GM18873 (cell line): ENCODE measurements around the gene PCDHGB1.
"Not testable (repeated sequence)": the region's sequence is repeated elsewhere in the genome, so short reads cannot be mapped to it uniquely, and the experiment has no call there.

Experiments
- ATAC-seq: cut with Tn5 transposase; IDR thresholded peaks from one replicate; pipeline ENCODE4 v1.9.1; 2021; ENCODE audit warnings: mild to moderate bottlenecking, moderate library complexity, moderate number of reproducible peaks; ENCODE audit not compliant: unreplicated experiment, low FRiP score

The PCDHGB1 gene

GRCh38 chr5:141349917-141350619 lies at the start of gene PCDHGB1:
Gene PCDHGB1, plus strand, starts transcription at chr5:141350099. Its CDS starts 162 bp downstream, at chr5:141350261.
- ATAC-seq = no peak

GRCh38 chr5:141303756-141304155 lies 46.1 kb upstream of the PCDHGB1 start, which contains the start of gene SLC25A2:
Gene SLC25A2, minus strand, starts transcription at chr5:141304049. Its CDS starts 184 bp downstream, at chr5:141303865.
- no peak for ATAC-seq

GRCh38 chr5:141306630-141307029 lies 43.3 kb upstream of the PCDHGB1 start:
- no peak for ATAC-seq

- no peak for ATAC-seq
These were observed 36.2 kb upstream of the PCDHGB1 start for GRCh38 chr5:141313711-141314110.

GRCh38 chr5:141316963-141317362 lies 32.9 kb upstream of the PCDHGB1 start:
- not testable (repeated sequence) for ATAC-seq

GRCh38 chr5:141319202-141319601 lies 30.7 kb upstream of the PCDHGB1 start:
- ATAC-seq = no peak

GRCh38 chr5:141319699-141320098 lies 30.2 kb upstream of the PCDHGB1 start:
- ATAC-seq = no peak

GRCh38 chr5:141320225-141321169 lies 29.4 kb upstream of the PCDHGB1 start, which contains the start of gene TAF7:
Gene TAF7, minus strand, starts transcription at chr5:141320784. Its CDS starts 740 bp downstream, at chr5:141320044.
- ATAC-seq = peak; percentile 83

- no peak for ATAC-seq
These were observed 27.6 kb upstream of the PCDHGB1 start for GRCh38 chr5:141322261-141322660.

- peak; percentile 92 for ATAC-seq
These were observed 23.6 kb upstream of the PCDHGB1 start for GRCh38 chr5:141326088-141326854.

GRCh38 chr5:141328231-141328630 lies 21.7 kb upstream of the PCDHGB1 start:
- ATAC-seq = no peak

- ATAC-seq = no peak
These were observed 19.4 kb upstream of the PCDHGB1 start, which contains the start of gene PCDHGA1 for GRCh38 chr5:141330299-141331080. Gene PCDHGA1, plus strand, starts transcription at chr5:141330514.

- not testable (repeated sequence) for ATAC-seq
These were observed 17.3 kb upstream of the PCDHGB1 start for GRCh38 chr5:141332571-141332970.

GRCh38 chr5:141338538-141339306 lies 11.2 kb upstream of the PCDHGB1 start, which contains the start of gene PCDHGA2:
Gene PCDHGA2, plus strand, starts transcription at chr5:141338760.
- no peak for ATAC-seq

GRCh38 chr5:141340781-141341354 lies 9.0 kb upstream of the PCDHGB1 start:
- not testable (repeated sequence) for ATAC-seq

GRCh38 chr5:141342773-141343172 lies 7.1 kb upstream of the PCDHGB1 start:
- no peak for ATAC-seq

GRCh38 chr5:141343242-141343952 lies 6.5 kb upstream of the PCDHGB1 start, which contains the start of gene PCDHGA3:
Gene PCDHGA3, plus strand, starts transcription at chr5:141343829. Its CDS starts 205 bp downstream, at chr5:141344034.
- ATAC-seq = no peak
